ENCODE results near the gene ATP7B.
"Not testable (repeated sequence)": the region's sequence is repeated elsewhere in the genome, so short reads cannot be mapped to it uniquely, and the experiment has no call there.

ATP7B gene

GRCh38 chr13:52006523-52007245, 4.6 kb downstream of the ATP7B start:
- DNase-seq (ENCODE audit: low read depth) = no peak

GRCh38 chr13:52005841-52006522, 5.3 kb downstream of the ATP7B start:
- DNase-seq (ENCODE audit: low read depth) = no peak

DNA sequence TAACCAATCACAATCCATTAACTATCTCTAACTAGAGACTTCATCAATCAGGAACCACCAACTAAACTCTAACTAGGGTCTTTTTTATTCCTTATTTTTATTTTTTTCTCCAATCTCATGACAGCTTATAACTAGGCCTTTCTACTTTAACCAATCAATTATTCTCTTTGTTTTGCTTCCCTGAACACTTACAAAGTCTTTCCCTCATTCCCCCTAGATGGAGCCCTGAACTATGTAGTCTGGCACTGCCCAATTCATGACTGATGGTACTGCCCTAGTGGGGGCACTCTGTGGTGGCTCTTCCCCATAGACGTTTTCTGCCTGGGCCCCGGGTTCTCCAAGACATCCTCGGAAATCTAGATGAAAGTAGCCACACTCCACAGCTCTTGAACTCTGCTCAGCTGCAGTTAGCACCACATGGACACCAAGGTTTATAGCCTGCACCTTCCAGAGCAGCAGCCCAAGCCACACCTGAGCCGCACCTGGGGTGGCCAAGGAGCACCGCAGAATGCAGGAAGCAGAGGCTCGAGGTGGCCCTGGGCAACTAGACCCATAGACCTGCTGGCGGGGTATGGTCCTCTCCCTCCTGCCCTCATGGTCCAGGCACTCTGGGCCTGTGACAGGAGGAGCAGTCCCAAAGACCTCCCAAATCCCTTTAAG, 6.6 kb downstream of the ATP7B start:
- DNase-seq (ENCODE audit: low read depth) = no peak

GRCh38 chr13:52003541-52003940, 7.7 kb downstream of the ATP7B start:
- no peak for DNase-seq (ENCODE audit: low read depth)

DNA sequence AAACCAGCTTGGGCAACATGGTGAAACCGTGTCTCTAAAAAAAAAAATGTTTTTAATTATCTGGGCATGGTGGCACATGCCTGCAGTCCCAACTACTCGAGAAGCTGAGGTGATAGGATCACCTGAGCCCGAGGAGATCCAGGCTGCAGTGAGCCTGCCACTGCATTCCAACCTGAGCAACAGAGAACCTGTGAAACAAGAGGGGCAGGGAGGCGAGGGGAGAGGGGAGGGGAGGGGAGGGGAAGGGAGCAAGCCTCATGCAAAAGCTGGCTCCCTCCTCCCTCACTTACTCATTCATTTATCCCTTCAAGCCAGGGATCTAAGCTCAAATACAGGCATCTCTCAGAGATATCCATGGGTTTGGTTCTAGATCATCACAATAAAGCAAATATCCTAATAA, 8.9 kb downstream of the ATP7B start:
- DNase-seq (ENCODE audit: low read depth) = no peak

- DNase-seq (ENCODE audit: low read depth) = no peak
Observed at GRCh38 chr13:52001120-52001731, 10.0 kb downstream of the ATP7B start.

DNA sequence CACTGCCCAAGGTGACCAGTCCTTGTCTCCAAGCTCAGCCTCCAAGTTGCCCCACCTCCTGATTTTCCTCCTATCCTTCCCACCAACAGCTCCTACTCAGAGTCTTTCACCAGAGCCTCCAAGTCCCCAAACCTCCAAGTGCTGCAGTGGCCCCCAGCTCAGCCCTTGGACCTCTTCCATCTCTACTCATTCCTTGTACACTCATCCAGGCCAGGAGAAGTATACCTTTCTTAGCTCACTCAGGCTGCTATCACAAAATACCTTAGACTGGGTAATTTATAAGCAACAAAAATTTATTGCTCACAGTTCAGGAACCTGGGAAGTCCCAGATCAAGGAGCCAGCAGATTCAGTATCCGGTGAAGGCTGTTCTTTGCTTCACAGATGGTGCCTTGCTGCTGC, 11.3 kb downstream of the ATP7B start:
- DNase-seq (ENCODE audit: low read depth) = no peak

- no peak for DNase-seq (ENCODE audit: low read depth)
Observed at GRCh38 chr13:51999510-51999911, 11.7 kb downstream of the ATP7B start.

- no peak for DNase-seq (ENCODE audit: low read depth)
Observed at GRCh38 chr13:51998723-51999509, 12.3 kb downstream of the ATP7B start.

- no peak for DNase-seq (ENCODE audit: low read depth)
Observed at GRCh38 chr13:51997641-51998330, 13.5 kb downstream of the ATP7B start.

DNA sequence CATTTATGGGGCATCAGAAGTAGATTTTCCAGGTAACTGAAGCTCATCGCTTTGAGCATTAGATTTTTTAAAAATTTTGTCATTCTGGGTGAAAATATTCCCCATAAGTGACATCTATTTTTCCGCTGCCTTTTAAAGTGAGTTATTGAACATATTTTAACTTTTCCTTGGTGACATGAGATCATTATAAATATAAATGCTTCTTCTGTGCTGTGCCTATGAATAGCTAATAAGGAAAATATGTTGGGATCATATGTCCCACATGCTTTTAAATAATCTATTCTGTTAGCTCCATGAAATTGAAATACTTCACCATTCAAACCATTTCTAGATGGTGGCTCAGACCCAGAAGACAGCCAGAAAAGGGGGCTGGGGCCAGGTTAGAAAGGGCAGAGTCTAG, 14.1 kb downstream of the ATP7B start:
- no peak for DNase-seq (ENCODE audit: low read depth)

DNA sequence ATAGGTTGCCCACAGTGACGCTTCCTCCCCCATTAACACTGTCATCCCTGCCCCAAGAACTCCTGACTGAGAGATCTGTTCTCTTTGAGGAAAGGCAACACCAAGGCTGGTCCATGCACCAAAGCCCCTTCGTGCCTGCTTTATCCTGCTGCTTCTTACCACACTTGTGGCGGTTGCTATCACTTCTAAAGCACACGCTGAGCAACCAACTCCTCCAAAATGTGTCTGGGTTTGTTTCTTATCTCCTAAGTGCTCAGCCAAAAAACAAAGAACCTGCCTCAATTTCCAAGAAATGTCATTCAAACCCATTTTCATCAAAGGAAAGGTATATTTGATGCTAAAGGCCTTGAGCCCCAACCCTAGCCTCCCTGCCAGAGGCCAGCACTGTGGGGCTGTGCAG, 14.6 kb downstream of the ATP7B start:
- no peak for DNase-seq (ENCODE audit: low read depth)

DNA sequence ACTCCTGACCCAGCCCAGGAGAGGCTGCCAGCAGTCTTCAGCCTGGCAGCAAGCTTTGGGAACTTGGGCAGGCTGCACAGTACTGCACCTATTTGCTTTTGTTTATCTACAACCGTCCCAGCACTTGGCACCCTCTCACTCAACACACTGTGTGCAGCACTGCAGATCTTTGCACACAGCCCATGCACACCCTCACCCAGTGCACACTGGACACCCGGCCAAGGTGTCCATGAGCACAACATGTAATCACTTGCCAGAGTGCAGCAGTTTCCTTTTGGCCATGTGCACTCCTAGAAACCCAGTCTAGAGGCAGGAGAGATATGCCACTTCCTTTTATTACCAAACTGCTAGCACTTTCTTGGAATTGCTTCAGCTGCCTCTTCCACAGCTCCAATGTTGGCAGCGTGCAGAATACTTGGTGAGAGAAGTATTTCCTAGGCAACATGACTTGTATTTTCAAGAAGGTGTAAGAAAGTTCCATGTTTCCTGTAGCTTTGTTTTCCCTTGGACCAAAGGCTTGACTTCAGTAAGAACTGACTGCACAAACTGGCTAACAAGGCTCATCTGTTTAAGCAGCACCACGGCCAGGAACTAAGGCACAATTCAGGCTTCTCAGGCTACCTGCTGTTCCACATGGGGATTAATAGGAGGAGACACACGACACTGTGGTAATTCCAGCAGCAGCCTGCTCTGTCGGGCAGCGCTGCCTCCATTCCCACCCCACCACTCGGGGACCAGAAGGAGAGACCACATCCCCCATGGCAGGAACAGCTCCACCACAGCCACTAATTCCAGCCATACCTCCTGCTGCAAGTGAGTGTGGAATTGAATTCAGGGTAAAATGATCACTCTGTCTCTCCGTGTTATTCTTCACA, 15.3 kb downstream of the ATP7B start:
- DNase-seq (ENCODE audit: low read depth) = no peak

- DNase-seq (ENCODE audit: low read depth) = no peak
Observed at GRCh38 chr13:51993713-51994112, 17.5 kb downstream of the ATP7B start.

DNA sequence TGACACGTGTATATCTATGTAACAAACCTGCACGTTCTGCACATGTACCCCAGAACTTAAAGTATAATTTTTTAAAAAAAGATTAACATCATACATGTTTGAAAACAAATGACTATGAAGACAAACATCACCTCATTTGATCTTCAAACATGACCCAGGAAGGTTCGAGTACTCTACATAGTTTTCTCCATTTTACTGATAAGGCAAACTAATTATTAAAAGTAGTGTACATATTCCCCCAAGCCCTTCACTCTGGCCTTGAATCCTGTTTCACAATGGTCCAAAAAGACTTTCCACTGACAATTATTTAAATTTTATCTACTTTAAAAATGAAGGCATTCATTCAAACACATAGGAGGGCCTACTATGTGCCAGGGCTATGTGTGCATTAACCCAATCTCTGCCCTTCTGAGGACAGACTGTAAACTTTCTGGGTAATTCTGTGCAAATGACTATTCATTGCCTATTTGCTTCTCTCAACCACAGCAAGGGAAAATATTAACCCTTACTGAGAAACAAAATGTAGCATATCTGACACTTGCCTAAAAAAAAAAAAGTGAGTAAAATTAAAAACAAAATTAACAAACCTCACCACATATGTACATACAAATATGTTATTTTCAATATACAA, 22.1 kb downstream of the ATP7B start:
- no peak for DNase-seq (ENCODE audit: low read depth)

- not testable (repeated sequence) for DNase-seq (ENCODE audit: low read depth)
Observed at GRCh38 chr13:51984904-51985303, 26.3 kb downstream of the ATP7B start.

GRCh38 chr13:51983292-51983691, 28.0 kb downstream of the ATP7B start:
- not testable (repeated sequence) for DNase-seq (ENCODE audit: low read depth)

GRCh38 chr13:51981355-51981754, 29.9 kb downstream of the ATP7B start:
- no peak for DNase-seq (ENCODE audit: low read depth)

- no peak for DNase-seq (ENCODE audit: low read depth)
Observed at GRCh38 chr13:51980908-51981307, 30.3 kb downstream of the ATP7B start.
